Smooth muscle cell (in vitro differentiated cells): ENCODE results near the gene REEP5. TPM values are rescaled to one million over a fixed set of nuclear protein-coding genes. Genes with fewer than 3 reads are reported as not detected.

Experiments
- DNase-seq: peaks from one replicate; lab custom pipeline; 2025; ENCODE audit not compliant: unreplicated experiment; lab: John Stamatoyannopoulos, UW
- H2AFZ ChIP-seq: fragments of 200-600 bp; sonication (generic); 2 replicates; pipeline ENCODE4 v1.6.0; 2016; ENCODE audit warnings: antibody characterized with exemption, low read depth, mild to moderate bottlenecking
- H3F3A ChIP-seq: fragments of 200-600 bp; sonication (generic); 2 replicates; pipeline ENCODE4 v1.6.0; 2017; ENCODE audit warnings: antibody characterized with exemption, low read depth
- H3K27ac ChIP-seq: fragments of 200-600 bp; sonication (generic); 2 replicates; pipeline ENCODE4 v1.5.1; 2016; ENCODE audit warnings: low read depth, mild to moderate bottlenecking
- H3K27me3 ChIP-seq: fragments of 200-600 bp; sonication (generic); 2 replicates; pipeline ENCODE4 v1.6.1; 2016; ENCODE audit warnings: low read depth, mild to moderate bottlenecking
- H3K36me3 ChIP-seq: fragments of 200-600 bp; sonication (generic); 2 replicates; pipeline ENCODE4 v1.5.1; 2016; ENCODE audit warnings: low read depth
- H3K4me1 ChIP-seq: fragments of 200-600 bp; sonication (generic); 2 replicates; pipeline ENCODE4 v1.5.1; 2016; ENCODE audit warnings: low read depth
- H3K4me2 ChIP-seq: fragments of 200-600 bp; sonication (generic); 2 replicates; pipeline ENCODE4 v1.6.0; 2016; ENCODE audit warnings: mild to moderate bottlenecking
- H3K4me3 ChIP-seq: fragments of 200-600 bp; sonication (generic); 2 replicates; pipeline ENCODE4 v1.5.1; 2016; ENCODE audit warnings: mild to moderate bottlenecking
- H3K79me2 ChIP-seq: fragments of 200-600 bp; sonication (generic); 2 replicates; pipeline ENCODE4 v1.6.0; 2016; ENCODE audit warnings: low read depth, mild to moderate bottlenecking
- H3K9ac ChIP-seq: fragments of 200-600 bp; sonication (generic); 2 replicates; pipeline ENCODE4 v1.6.0; 2016; ENCODE audit warnings: low read depth
- H3K9me3 ChIP-seq: fragments of 200-600 bp; sonication (generic); replicated peaks from 2 replicates; pipeline ENCODE4 v1.5.1; 2016; ENCODE audit warnings: low read depth
- H4K20me1 ChIP-seq: fragments of 200-600 bp; sonication (generic); 2 replicates; pipeline ENCODE4 v1.6.0; 2016; ENCODE audit warnings: low read depth
- WGBS: methylation state at CpG from one replicate; pipeline ENCODE4 v1.1.7; 2016; ENCODE audit warnings: low lambda C conversion rate; 5-methylcytosine and 5-hydroxymethylcytosine counted together
- polyA plus RNA-seq: library from polyadenylated mRNA; unstranded; fragments of >200 nt; fragmentation: Nextera tagmentation; extraction: Ambion mirVana; gene quantifications from 2 replicates; pipeline ENCODE4 v1.2.1, GENCODE V29; 2016
- total RNA-seq: library from RNA; depleted of rRNA; stranded (reverse); fragments of >200 nt; gene quantifications from 2 replicates; pipeline ENCODE4 v1.2.3, GENCODE V29; 2014
- TF ChIP-seq, protein P1 (sequence below): fragments of 200-600 bp; sonication (generic); IDR thresholded peaks from 2 replicates; pipeline ENCODE4 v1.5.1; 2017; ENCODE audit warnings: borderline replicate concordance, mild to moderate bottlenecking, antibody characterized with exemption; ENCODE audit not compliant: insufficient read depth, poor library complexity, severe bottlenecking

REEP5 gene
- total and polyA plus RNA-seq, 2 experiments from 2014 or later = 59.0 to 178 TPM

DNA sequence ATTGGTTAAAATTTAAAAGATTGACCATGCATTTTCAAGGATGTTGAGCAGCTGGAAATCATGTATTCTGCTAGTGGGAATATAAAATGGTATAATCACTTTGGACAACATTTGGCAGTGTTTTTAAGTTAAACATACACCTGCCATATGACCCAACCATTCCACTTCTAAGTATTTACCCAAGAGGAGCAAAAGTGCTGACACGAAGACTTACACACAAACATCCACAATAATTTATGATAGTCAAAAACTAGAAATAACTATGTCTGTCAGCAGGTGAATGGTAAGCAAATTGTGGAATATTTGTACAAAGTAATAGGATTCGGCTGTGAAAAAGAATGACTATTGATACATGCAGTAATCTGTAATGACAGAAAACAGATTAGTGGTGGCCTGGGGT, 91.6 kb downstream of the REEP5 start:
- Histone ChIP-seq H2AFZ (no peak overlapping the region), H3K4me2 (no peak overlapping the region), H3K9me3 (no peaks in the 10 kb centered on the region), H3K27me3 (no peaks in the 10 kb centered on the region), H3K79me2 (no peaks in the 10 kb centered on the region), H3K36me3 (peaks cover 14% of the 10 kb centered on the region), H3F3A (no peaks in the 10 kb centered on the region), H4K20me1 (no peaks in the 10 kb centered on the region), H3K9ac (no peak overlapping the region), H3K4me3 (no peak overlapping the region), H3K4me1 (no peaks in the 10 kb centered on the region), H3K27ac (no peak overlapping the region)
- no peak for DNase-seq
- 97% methylated on average over 2 of the region's 2 CpGs for WGBS
- TF ChIP-seq, protein P1, sequence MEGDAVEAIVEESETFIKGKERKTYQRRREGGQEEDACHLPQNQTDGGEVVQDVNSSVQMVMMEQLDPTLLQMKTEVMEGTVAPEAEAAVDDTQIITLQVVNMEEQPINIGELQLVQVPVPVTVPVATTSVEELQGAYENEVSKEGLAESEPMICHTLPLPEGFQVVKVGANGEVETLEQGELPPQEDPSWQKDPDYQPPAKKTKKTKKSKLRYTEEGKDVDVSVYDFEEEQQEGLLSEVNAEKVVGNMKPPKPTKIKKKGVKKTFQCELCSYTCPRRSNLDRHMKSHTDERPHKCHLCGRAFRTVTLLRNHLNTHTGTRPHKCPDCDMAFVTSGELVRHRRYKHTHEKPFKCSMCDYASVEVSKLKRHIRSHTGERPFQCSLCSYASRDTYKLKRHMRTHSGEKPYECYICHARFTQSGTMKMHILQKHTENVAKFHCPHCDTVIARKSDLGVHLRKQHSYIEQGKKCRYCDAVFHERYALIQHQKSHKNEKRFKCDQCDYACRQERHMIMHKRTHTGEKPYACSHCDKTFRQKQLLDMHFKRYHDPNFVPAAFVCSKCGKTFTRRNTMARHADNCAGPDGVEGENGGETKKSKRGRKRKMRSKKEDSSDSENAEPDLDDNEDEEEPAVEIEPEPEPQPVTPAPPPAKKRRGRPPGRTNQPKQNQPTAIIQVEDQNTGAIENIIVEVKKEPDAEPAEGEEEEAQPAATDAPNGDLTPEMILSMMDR = no peak

Other genes with a start within 250 kb of the REEP5 start
- 36.7 and 51.1 TPM in 2 replicates for gene APC, start 184.3 kb downstream of the REEP5 start, total RNA-seq
- 9.1 and 16.4 TPM in 2 replicates for gene APC, start 184.3 kb downstream of the REEP5 start, polyA plus RNA-seq
- gene SRP19, start 60.9 kb downstream of the REEP5 start, total RNA-seq = 157 and 170 TPM in 2 replicates
- gene SRP19, start 60.9 kb downstream of the REEP5 start, polyA plus RNA-seq = 164 and 167 TPM in 2 replicates
- gene DCP2, start 54.6 kb upstream of the REEP5 start, total RNA-seq = 32.1 and 35.3 TPM in 2 replicates
- 11.6 and 13.3 TPM in 2 replicates for gene DCP2, start 54.6 kb upstream of the REEP5 start, polyA plus RNA-seq